CD4-positive, alpha-beta memory T cell (primary cell): ENCODE results near the gene TKTL2. TPM values are rescaled to one million over a fixed set of nuclear protein-coding genes. Genes with fewer than 3 reads are reported as not detected.

Source experiments
- CTCF ChIA-PET: fragments of 350-600 bp; sonication (Branson Sonifier 250); formaldehyde crosslinking; loops from one replicate; lab custom pipeline; 2021; ENCODE audit warnings: inconsistent platforms; ENCODE audit not compliant: partially characterized antibody; lab: Charles Lee
- POLR2A ChIA-PET: fragments of 350-600 bp; sonication (Branson Sonifier 250); formaldehyde crosslinking; loops from one replicate; lab custom pipeline; 2021; ENCODE audit not compliant: partially characterized antibody; lab: Charles Lee
- DNase-seq, 5 donors: peaks; one replicate each; pipeline versions ENCODE4 v3.0.0 to v3.0.0-alpha.2; 2020 to 2022; ENCODE audit warnings: mixed read lengths in 1 of 5
- H3K27ac ChIP-seq: one replicate; pipeline ENCODE4 v1.7.0; 2013; ENCODE audit warnings: low read depth, low read length
- H3K27me3 ChIP-seq: 2 replicates; pipeline ENCODE4 v1.7.0; 2013; ENCODE audit warnings: mild to moderate bottlenecking, low read length, moderate library complexity; ENCODE audit not compliant: insufficient read depth
- H3K36me3 ChIP-seq: 2 replicates; pipeline ENCODE4 v1.7.0; 2013; ENCODE audit warnings: mild to moderate bottlenecking, low read length, moderate library complexity; ENCODE audit not compliant: insufficient read depth
- H3K4me1 ChIP-seq: 2 replicates; pipeline ENCODE4 v1.7.0; 2013; ENCODE audit warnings: mild to moderate bottlenecking, low read length, moderate library complexity; ENCODE audit not compliant: insufficient read depth
- H3K4me3 ChIP-seq, 2 donors: one replicate each; pipeline ENCODE4 v1.7.0; 2013; ENCODE audit warnings: low read length in 2 of 2, mild to moderate bottlenecking in 1 of 2
- H3K9me3 ChIP-seq, 2 donors: one replicate each; pipeline ENCODE4 v1.7.0; 2013; ENCODE audit warnings: low read length in 2 of 2, control low read depth in 1 of 2; ENCODE audit not compliant: control insufficient read depth in 1 of 2
- H3K27ac Mint-ChIP-seq, 7 donors: one replicate each; pipeline ENCODE4 v1.8.0; 2020 to 2021; ENCODE audit warnings: mixed read lengths in 7 of 7, mild to moderate bottlenecking in 6 of 7, inconsistent platforms in 3 of 7, moderate library complexity in 3 of 7
- H3K27me3 Mint-ChIP-seq, 2 donors: one replicate each; pipeline ENCODE4 v1.8.0; 2020 to 2021; ENCODE audit warnings: mixed read lengths in 2 of 2
- H3K36me3 Mint-ChIP-seq, 2 donors: one replicate each; pipeline ENCODE4 v1.8.0; 2020 to 2021; ENCODE audit warnings: mixed read lengths in 2 of 2, inconsistent platforms in 1 of 2, mild to moderate bottlenecking in 1 of 2
- H3K4me1 Mint-ChIP-seq, 4 donors: one replicate each; pipeline ENCODE4 v1.8.0; 2020 to 2021; ENCODE audit warnings: mixed read lengths in 4 of 4, mild to moderate bottlenecking in 1 of 4
- H3K4me3 Mint-ChIP-seq, 8 donors: one replicate each; pipeline ENCODE4 v1.8.0; 2020 to 2021; ENCODE audit warnings: mixed read lengths in 8 of 8, mild to moderate bottlenecking in 7 of 8, moderate library complexity in 6 of 8, inconsistent platforms in 3 of 8
- H3K9me3 Mint-ChIP-seq, 8 donors: one replicate each; pipeline ENCODE4 v1.8.0; 2020 to 2021; ENCODE audit warnings: mixed read lengths in 8 of 8, mild to moderate bottlenecking in 5 of 8, inconsistent platforms in 3 of 8, moderate library complexity in 1 of 8
- intact Hi-C: fragments of 100-400 bp; cut with micrococcal nuclease; formaldehyde crosslinking; loops from one replicate; pipeline ENCODE4 v1.15.1; 2023
- polyA plus RNA-seq, 2 donors: library from polyadenylated mRNA; unstranded; fragments of 300-500 nt; fragmentation: Illumina TruSeq; gene quantifications; one replicate each; pipeline ENCODE4 v1.2.3, GENCODE V29; 2021
- total RNA-seq, 2 experiments: library from RNA; stranded (reverse); gene quantifications; one replicate each; pipeline ENCODE4 v1.2.3, GENCODE V29; 2021

The TKTL2 gene, protein sequence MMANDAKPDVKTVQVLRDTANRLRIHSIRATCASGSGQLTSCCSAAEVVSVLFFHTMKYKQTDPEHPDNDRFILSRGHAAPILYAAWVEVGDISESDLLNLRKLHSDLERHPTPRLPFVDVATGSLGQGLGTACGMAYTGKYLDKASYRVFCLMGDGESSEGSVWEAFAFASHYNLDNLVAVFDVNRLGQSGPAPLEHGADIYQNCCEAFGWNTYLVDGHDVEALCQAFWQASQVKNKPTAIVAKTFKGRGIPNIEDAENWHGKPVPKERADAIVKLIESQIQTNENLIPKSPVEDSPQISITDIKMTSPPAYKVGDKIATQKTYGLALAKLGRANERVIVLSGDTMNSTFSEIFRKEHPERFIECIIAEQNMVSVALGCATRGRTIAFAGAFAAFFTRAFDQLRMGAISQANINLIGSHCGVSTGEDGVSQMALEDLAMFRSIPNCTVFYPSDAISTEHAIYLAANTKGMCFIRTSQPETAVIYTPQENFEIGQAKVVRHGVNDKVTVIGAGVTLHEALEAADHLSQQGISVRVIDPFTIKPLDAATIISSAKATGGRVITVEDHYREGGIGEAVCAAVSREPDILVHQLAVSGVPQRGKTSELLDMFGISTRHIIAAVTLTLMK
- total RNA-seq (not detected), polyA plus RNA-seq (not detected)

DNA sequence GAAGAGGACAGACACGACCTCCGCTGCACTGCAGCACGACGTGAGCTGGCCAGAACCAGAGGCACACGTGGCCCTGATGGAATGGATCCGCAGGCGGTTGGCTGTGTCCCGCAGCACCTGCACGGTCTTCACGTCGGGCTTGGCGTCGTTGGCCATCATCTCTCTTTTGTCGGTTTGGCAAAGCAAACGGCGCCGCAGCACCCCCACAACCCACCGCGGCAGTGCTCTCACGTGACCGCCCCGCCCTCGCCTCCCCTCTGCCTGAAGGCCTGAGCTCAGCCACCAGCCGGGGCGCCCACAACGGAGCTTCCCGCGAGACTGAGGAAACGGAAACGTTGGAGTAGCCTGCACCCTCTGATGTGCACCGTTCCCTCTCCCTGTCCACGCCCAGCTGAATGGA is at the start of gene TKTL2:
TKTL2 (minus strand) TSS at position 179 of the 400 bp plus-strand sequence; CDS start at position 159, 20 bp downstream.
- Histone ChIP-seq H3K4me1 (no peaks in the 10 kb centered on the region), H3K27me3 (no peaks in the 10 kb centered on the region), H3K27ac (no peak within 1 kb of the TSS), H3K9me3 (no peaks in the 10 kb centered on the region), H3K36me3 (no peaks in the 10 kb centered on the region), H3K4me3 (no peak within 1 kb of the TSS)
- Mint-ChIP-seq H3K4me1 (no peaks in the 10 kb centered on the region), H3K4me3 (no peak within 1 kb of the TSS), H3K36me3 (no peaks in the 10 kb centered on the region), H3K9me3 (no peaks in the 10 kb centered on the region), H3K27me3 (peaks cover 3 to 12% of the 10 kb centered on the region in 2 donors), H3K27ac (no peak within 1 kb of the TSS)
- DNase-seq = peak in 1 of 5 donors; percentile 13
- ChIA-PET POLR2A (no interaction called here), CTCF (no interaction called here)
- intact Hi-C loops = no loop called here

DNA sequence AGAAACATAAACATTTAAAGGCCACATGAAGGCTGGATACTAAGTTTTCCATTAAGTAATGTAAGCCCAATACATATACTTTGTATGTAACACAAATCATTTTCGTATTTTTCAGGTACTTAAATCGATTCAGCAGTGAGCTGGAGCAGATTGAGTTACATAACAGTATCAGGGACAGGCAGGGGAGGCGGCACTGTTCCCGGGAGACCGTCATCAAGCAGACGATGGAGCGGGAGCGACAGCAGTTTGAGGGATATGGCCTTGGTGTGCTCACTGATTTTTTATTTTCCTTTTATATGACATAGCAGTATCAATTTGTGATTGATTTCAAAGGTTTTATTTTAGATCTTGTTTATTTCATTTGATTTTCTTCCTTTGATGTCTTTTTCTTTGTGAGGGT is 41.6 kb upstream of the TKTL2 start:
- Mint-ChIP-seq H3K4me1 (no peaks in the 10 kb centered on the region), H3K36me3 (peaks cover 56 to 73% of the 10 kb centered on the region in 2 donors), H3K27ac (no peak overlapping the region), H3K27me3 (no peaks in the 10 kb centered on the region), H3K4me3 (no peak overlapping the region), H3K9me3 (no peaks in the 10 kb centered on the region)
- no peaks in the 10 kb centered on the region for H3K9me3 ChIP-seq
- intact Hi-C loops = no loop called here
- H3K27me3 ChIP-seq = no peaks in the 10 kb centered on the region
- H3K27ac ChIP-seq = no peak overlapping the region
- CTCF ChIA-PET = no interaction called here
- DNase-seq = no peak
- no peaks in the 10 kb centered on the region for H3K4me1 ChIP-seq
- POLR2A ChIA-PET = no interaction called here
- H3K36me3 ChIP-seq = peaks cover 23% of the 10 kb centered on the region
- no peak overlapping the region for H3K4me3 ChIP-seq

DNA sequence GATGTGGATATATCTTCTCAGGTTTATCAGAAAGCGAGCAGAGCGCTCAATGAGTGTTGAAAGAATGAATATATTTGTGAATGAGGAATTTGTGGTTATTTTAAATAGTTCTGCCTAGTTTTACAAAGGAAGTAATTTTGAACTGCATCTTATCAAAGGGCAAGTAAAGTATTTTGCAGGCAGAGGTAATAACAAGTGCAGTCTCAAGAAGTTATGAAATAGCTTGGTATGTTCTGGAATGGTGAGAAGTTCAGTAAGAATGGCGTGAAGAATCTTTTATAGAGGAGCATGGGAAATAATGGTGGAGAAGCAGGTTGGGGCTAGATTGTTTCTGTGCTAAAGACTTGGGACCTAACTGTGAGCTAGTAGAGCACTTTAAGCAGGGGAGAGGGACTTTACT is 31.8 kb upstream of the TKTL2 start:
- CTCF ChIA-PET = interaction anchor here (1.2 to 1.5 kb wide), 2 partner anchors 37 to 45 kb away, joined by 3 read pairs; no protein-coding TSS in a partner anchor
- Mint-ChIP-seq H3K9me3 (no peaks in the 10 kb centered on the region), H3K27ac (peak overlapping the region in 5 of 7 donors; percentile 1 to 75 (median 13)), H3K27me3 (no peaks in the 10 kb centered on the region), H3K36me3 (peaks cover 15 to 27% of the 10 kb centered on the region in 2 donors), H3K4me1 (peaks cover 24 to 32% (median 25%) of the 10 kb centered on the region in 4 donors), H3K4me3 (no peak overlapping the region)
- Histone ChIP-seq H3K27ac (no peak overlapping the region), H3K4me1 (no peaks in the 10 kb centered on the region), H3K9me3 (no peaks in the 10 kb centered on the region), H3K4me3 (no peak overlapping the region), H3K27me3 (no peaks in the 10 kb centered on the region), H3K36me3 (peaks cover 22% of the 10 kb centered on the region)
- DNase-seq = no peak
- intact Hi-C loops = no loop called here
- POLR2A ChIA-PET = interaction anchor here (1.1 kb wide), 1 partner anchor 11 kb away, joined by 7 read pairs; the partner anchor contains the start of gene TMA16

DNA sequence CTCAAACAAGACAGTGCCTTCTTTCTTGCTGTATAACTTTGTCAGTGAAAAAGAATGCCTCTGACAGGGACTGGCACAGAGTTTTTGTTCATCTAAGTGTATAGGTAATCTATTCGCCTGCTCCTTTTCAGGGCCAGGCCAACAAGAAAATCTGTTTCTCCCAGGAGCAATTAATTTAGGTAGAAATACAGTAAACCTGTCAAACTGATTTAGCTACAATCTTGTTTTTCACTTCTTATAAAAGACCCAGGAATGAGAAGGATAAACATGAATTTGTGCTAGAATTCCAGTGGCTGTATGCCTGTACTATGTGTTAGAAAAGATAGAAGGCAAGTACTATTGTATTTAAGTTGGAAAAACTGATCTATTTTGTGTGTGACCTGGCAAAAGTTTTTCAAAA is 27.0 kb upstream of the TKTL2 start:
- Histone ChIP-seq H3K36me3 (no peaks in the 10 kb centered on the region), H3K4me1 (peaks cover 20% of the 10 kb centered on the region), H3K27me3 (no peaks in the 10 kb centered on the region), H3K4me3 (no peak overlapping the region), H3K27ac (no peak overlapping the region), H3K9me3 (no peaks in the 10 kb centered on the region)
- ChIA-PET POLR2A (no interaction called here), CTCF (interaction anchor here (0.8 to 1.0 kb wide), 2 partner anchors 50 kb away, joined by 3 to 5 read pairs; no protein-coding TSS in a partner anchor)
- no peak for DNase-seq
- intact Hi-C loops = no loop called here
- no peaks in the 10 kb centered on the region for H3K9me3 Mint-ChIP-seq
- H3K4me3 Mint-ChIP-seq = no peak overlapping the region
- peaks cover 34 to 46% (median 40%) of the 10 kb centered on the region in 4 donors for H3K4me1 Mint-ChIP-seq
- peaks cover 0 to 4% of the 10 kb centered on the region in 2 donors for H3K36me3 Mint-ChIP-seq
- no peak overlapping the region for H3K27ac Mint-ChIP-seq
- H3K27me3 Mint-ChIP-seq = no peaks in the 10 kb centered on the region

DNA sequence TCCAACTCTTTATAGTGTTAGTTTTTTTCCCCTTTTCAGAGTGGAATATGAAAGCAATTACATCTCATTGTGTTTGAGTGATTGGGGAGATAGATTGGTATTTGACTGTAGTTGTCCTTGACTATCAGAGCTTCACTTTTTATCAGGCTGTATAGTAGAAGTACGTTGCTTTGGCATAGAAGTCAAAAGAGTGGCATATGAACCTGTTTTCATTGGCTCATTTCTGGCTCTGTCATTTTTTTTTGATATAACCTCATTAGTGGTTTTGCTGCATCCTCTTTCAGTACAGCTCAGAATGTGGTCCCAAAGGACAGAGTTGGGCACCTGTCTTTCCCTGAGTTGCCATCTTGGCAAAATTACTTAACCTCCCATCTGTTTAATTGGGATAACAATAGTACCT is 22.3 kb upstream of the TKTL2 start:
- no peaks in the 10 kb centered on the region for H3K9me3 Mint-ChIP-seq
- H3K27me3 Mint-ChIP-seq = no peaks in the 10 kb centered on the region
- Histone ChIP-seq H3K4me3 (no peak overlapping the region), H3K4me1 (peaks cover 33% of the 10 kb centered on the region), H3K36me3 (no peaks in the 10 kb centered on the region), H3K27ac (peak overlapping the region; percentile 13), H3K27me3 (no peaks in the 10 kb centered on the region), H3K9me3 (no peaks in the 10 kb centered on the region)
- H3K36me3 Mint-ChIP-seq = peaks cover 0 to 14% of the 10 kb centered on the region in 2 donors
- ChIA-PET CTCF (interaction anchor here (1.1 to 2.7 kb wide), 2 partner anchors 52 to 1617 kb away, joined by 3 to 17 read pairs; partner anchors contain the start of gene TMEM192), POLR2A (interaction anchor here (1.0 kb wide), 1 partner anchor 9 kb away, joined by 4 read pairs; no protein-coding TSS in a partner anchor)
- H3K27ac Mint-ChIP-seq = peak overlapping the region; percentile 38 to 95 (median 73)
- intact Hi-C loops = loop anchor here (1.0 to 5.0 kb wide), 3 partner anchors 49 to 330 kb away; partner anchors contain the start of gene NAF1
- H3K4me1 Mint-ChIP-seq = peaks cover 22 to 42% (median 35%) of the 10 kb centered on the region in 4 donors
- DNase-seq = peak in 4 of 5 donors; percentile 23 to 33 (median 26)
- peak overlapping the region; percentile 68 to 98 (median 84) for H3K4me3 Mint-ChIP-seq

DNA sequence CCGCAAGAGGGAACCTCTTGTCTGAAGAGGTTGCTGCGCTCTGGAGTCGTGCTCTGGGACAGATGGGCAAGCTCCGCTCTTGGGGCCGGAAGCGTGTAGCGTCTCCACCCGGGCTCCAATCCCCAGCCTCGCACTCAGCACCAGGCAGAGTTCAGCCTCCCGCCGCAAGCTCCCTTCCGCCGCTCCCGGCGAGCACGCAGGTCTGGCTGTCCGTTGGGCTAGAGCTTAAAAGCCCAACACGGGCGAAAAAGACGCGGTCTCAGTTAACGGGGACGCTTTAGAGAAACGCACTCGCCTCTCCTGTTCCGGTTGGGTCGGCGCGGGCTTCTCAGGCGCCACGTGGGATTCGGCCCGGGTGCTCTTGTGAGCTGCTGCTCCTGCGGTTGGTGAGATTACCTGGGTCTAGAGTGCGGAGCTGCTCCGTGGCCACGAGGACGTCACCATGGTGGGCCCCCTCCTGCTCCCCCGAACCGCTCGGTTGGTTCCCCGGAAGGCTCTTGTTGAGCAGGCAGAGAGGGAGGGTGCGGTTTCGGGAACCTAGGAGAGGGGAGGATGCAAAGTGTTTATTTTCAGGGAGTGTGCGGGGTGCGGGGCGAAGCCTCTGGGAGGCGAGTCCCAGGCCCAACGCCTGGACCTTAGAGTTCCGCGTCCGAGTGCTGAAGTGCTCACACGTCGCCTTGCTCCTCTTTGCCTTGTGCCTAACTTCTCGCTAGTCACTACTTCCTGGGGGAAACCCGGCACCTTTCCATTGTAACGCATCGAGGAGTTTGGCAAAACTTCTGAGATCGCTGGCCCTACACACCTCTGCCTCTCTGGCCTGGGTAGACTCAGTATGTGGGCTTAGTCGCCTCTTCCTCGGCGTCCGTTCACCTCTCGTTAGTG is 21.0 kb upstream of the TKTL2 start, which contains the start of gene TMA16:
TMA16 (plus strand) TSS at position 331 of the 882 bp plus-strand sequence; CDS start at position 443, 112 bp downstream.
- peaks cover 0 to 14% of the 10 kb centered on the region in 2 donors for H3K36me3 Mint-ChIP-seq
- ChIA-PET POLR2A (interaction anchor here (0.9 to 1.9 kb wide), 12 partner anchors 10 to 1833 kb away, joined by 3 to 13 read pairs (median 4); partner anchors contain the start of genes MSMO1, NAF1 and TMEM192), CTCF (interaction anchor here (0.9 to 3.2 kb wide), 7 partner anchors 9 to 259 kb away, joined by 3 to 40 read pairs (median 6); no protein-coding TSS in a partner anchor)
- Histone ChIP-seq H3K9me3 (no peaks in the 10 kb centered on the region), H3K36me3 (no peaks in the 10 kb centered on the region), H3K27ac (peak within 1 kb of the TSS; percentile 75), H3K4me1 (peaks cover 33% of the 10 kb centered on the region), H3K27me3 (no peaks in the 10 kb centered on the region), H3K4me3 (peak within 1 kb of the TSS; percentile 77 to 98)
- peak within 1 kb of the TSS; percentile 91 to 98 (median 96) for H3K4me3 Mint-ChIP-seq
- peaks cover 1 to 4% of the 10 kb centered on the region in 2 donors for H3K27me3 Mint-ChIP-seq
- intact Hi-C loops = loop anchor here (1.0 to 5.0 kb wide), 4 partner anchors 50 to 1833 kb away; partner anchors contain the start of genes MSMO1 and NAF1
- H3K27ac Mint-ChIP-seq = peak within 1 kb of the TSS; percentile 90 to 99 (median 96)
- peaks cover 20 to 40% (median 33%) of the 10 kb centered on the region in 4 donors for H3K4me1 Mint-ChIP-seq
- H3K9me3 Mint-ChIP-seq = no peaks in the 10 kb centered on the region
- peak; percentile 79 to 85 (median 83) for DNase-seq
